Astrocyte (in vitro differentiated cells and primary cell): ENCODE measurements around the gene SLC22A14.

Source experiments
- CTCF ChIP-seq: IDR thresholded peaks from 2 replicates; pipeline ENCODE4 v1.5.1; 2011; ENCODE audit warnings: low read depth, mild to moderate bottlenecking, inconsistent platforms, low read length, moderate library complexity; ENCODE audit not compliant: insufficient read depth
- EZH2 ChIP-seq: IDR thresholded peaks from 2 replicates; pipeline ENCODE4 v1.6.1; 2012; ENCODE audit warnings: mild to moderate bottlenecking, low read length, inconsistent platforms; ENCODE audit not compliant: insufficient read depth

- no peak for TF ChIP-seq CTCF
- TF ChIP-seq EZH2: no peak
Observed at GRCh38 chr3:38314112-38314763, 32.1 kb downstream of the SLC22A14 start.
